Measurements from ENCODE around the gene CIBAR2.

The CIBAR2 gene

DNA sequence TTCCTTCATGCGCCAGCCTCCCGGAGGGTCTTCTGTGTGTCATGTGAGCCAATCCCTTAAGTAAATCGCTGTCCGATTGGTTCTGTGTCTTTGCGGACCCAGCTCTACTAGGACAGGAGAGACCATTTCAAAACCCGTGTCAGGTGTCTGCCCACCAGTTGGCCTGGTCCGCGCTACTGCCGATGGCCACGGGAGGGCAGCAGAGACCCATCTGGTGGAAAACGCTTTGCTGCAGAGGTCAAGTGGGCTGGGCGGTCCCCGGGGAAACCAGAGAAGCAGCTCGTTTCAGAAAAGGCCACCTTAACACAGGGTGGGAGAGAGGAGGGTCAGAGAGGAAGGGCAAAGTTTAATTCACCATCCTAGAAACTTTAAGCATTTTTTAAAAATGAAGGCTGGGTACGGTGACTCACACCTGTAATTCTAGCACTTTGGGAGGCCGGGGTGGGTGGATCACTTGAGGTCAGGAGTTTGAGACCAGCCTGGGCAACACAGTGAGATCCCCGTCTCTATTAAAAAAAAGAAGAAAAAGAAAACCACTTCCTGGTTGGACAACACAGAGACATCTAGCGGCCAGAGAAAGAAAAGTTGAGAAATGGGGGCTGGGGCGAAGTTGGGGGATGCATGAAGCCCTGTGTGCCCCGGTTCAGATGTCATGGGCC lies 2.8 kb upstream of the CIBAR2 start (continued):
- TF ChIP-seq ZNF549 (tag by site-specific recombination; IDR thresholded peaks at IDR 0.05): no peak
- peak; percentile 39; the same call in 1 of the 2 replicates for TF ChIP-seq ZBTB44 (tag by site-specific recombination; IDR thresholded peaks at IDR 0.05)
- TF ChIP-seq KLF9 (tag by site-specific recombination; IDR thresholded peaks at IDR 0.05; ENCODE audit: low read depth): peak; percentile 75
- TF ChIP-seq ZNF654 (tag by site-specific recombination; IDR thresholded peaks at IDR 0.05; ENCODE audit: low read depth): peak; percentile 92
- peak; percentile 52; the same call in 1 of the 2 replicates for TF ChIP-seq ZNF2 (tag by site-specific recombination; IDR thresholded peaks at IDR 0.05)
- TF ChIP-seq ZNF423 (tag by site-specific recombination; IDR thresholded peaks at IDR 0.05): no peak
- peak; percentile 49 for TF ChIP-seq EGR2 (tag by site-specific recombination; IDR thresholded peaks at IDR 0.05; ENCODE audit: low read depth)
- TF ChIP-seq ZNF335 (tag by site-specific recombination; conservative IDR thresholded peaks at IDR 0.05): peak; percentile 39
- TF ChIP-seq, protein P1, sequence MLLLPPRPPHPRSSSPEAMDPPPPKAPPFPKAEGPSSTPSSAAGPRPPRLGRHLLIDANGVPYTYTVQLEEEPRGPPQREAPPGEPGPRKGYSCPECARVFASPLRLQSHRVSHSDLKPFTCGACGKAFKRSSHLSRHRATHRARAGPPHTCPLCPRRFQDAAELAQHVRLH (tag by site-specific recombination; IDR thresholded peaks at IDR 0.05): 0 out of 2 replicates have a peak, but pooled peaks have one; percentile 39
- TF ChIP-seq ZNF660 (tag by site-specific recombination; IDR thresholded peaks at IDR 0.05): 0 out of 2 replicates have a peak, but pooled peaks have one; percentile 31
- TF ChIP-seq GLI2 (tag by site-specific recombination; IDR thresholded peaks at IDR 0.05; ENCODE audit: borderline replicate concordance, low read depth): no peak
- no peak for TF ChIP-seq ZFP37 (tag by site-specific recombination; IDR thresholded peaks at IDR 0.05)
- peak; percentile 27 for TF ChIP-seq SP3 (tag by site-specific recombination; IDR thresholded peaks at IDR 0.05)
- TF ChIP-seq PRDM4 (tag by site-specific recombination; IDR thresholded peaks at IDR 0.05): peak; percentile 47; the same call in 1 of the 2 replicates
- peak; percentile 55 for TF ChIP-seq ZFHX2 (tag by site-specific recombination; conservative IDR thresholded peaks at IDR 0.05)
- peak; percentile 18; the same call in 1 of the 2 replicates for TF ChIP-seq SP2 (tag by site-specific recombination; IDR thresholded peaks at IDR 0.05)
- TF ChIP-seq, protein P2, sequence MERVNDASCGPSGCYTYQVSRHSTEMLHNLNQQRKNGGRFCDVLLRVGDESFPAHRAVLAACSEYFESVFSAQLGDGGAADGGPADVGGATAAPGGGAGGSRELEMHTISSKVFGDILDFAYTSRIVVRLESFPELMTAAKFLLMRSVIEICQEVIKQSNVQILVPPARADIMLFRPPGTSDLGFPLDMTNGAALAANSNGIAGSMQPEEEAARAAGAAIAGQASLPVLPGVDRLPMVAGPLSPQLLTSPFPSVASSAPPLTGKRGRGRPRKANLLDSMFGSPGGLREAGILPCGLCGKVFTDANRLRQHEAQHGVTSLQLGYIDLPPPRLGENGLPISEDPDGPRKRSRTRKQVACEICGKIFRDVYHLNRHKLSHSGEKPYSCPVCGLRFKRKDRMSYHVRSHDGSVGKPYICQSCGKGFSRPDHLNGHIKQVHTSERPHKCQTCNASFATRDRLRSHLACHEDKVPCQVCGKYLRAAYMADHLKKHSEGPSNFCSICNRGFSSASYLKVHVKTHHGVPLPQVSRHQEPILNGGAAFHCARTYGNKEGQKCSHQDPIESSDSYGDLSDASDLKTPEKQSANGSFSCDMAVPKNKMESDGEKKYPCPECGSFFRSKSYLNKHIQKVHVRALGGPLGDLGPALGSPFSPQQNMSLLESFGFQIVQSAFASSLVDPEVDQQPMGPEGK (tag by site-specific recombination; IDR thresholded peaks at IDR 0.05): peak; percentile 48; the same call in 1 of the 2 replicates
- TF ChIP-seq, protein P3, sequence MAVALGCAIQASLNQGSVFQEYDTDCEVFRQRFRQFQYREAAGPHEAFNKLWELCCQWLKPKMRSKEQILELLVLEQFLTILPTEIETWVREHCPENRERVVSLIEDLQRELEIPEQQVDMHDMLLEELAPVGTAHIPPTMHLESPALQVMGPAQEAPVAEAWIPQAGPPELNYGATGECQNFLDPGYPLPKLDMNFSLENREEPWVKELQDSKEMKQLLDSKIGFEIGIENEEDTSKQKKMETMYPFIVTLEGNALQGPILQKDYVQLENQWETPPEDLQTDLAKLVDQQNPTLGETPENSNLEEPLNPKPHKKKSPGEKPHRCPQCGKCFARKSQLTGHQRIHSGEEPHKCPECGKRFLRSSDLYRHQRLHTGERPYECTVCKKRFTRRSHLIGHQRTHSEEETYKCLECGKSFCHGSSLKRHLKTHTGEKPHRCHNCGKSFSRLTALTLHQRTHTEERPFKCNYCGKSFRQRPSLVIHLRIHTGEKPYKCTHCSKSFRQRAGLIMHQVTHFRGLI (tag by site-specific recombination; IDR thresholded peaks at IDR 0.05): peak; percentile 52; the same call in 1 of the 2 replicates
- peak; percentile 97 for TF ChIP-seq PRDM10 (tag by site-specific recombination; IDR thresholded peaks at IDR 0.05)
- TF ChIP-seq, protein P4, sequence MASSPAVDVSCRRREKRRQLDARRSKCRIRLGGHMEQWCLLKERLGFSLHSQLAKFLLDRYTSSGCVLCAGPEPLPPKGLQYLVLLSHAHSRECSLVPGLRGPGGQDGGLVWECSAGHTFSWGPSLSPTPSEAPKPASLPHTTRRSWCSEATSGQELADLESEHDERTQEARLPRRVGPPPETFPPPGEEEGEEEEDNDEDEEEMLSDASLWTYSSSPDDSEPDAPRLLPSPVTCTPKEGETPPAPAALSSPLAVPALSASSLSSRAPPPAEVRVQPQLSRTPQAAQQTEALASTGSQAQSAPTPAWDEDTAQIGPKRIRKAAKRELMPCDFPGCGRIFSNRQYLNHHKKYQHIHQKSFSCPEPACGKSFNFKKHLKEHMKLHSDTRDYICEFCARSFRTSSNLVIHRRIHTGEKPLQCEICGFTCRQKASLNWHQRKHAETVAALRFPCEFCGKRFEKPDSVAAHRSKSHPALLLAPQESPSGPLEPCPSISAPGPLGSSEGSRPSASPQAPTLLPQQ (tag by site-specific recombination; IDR thresholded peaks at IDR 0.05): peak; percentile 59; the same call in 1 of the 2 replicates
- peak; percentile 81 for TF ChIP-seq SP7 (tag by site-specific recombination; IDR thresholded peaks at IDR 0.05)
- no peak for TF ChIP-seq ZIC2 (tag by site-specific recombination; IDR thresholded peaks at IDR 0.05)
